GM12864 (cell line): ENCODE measurements around the gene RB1.
A peak's percentile ranks its signal among the peaks of the same experiment; 100 is the strongest.
"Not testable (repeated sequence)": the region's sequence is repeated elsewhere in the genome, so short reads cannot be mapped to it uniquely, and the experiment has no call there.

Experiments
- DNase-seq: peaks from one replicate; pipeline ENCODE4 v3.0.0-alpha.2; 2011; ENCODE audit warnings: low read depth
- H3K4me3 ChIP-seq: 2 replicates; pipeline ENCODE4 v1.5.1; 2011; ENCODE audit warnings: mild to moderate bottlenecking, low read depth, low read length, control low read depth
- TF ChIP-seq, protein P1 (sequence below): IDR thresholded peaks from 2 replicates; pipeline ENCODE4 v1.5.1; 2011; ENCODE audit warnings: low read depth, mild to moderate bottlenecking, moderate library complexity, low read length, control low read depth, inconsistent platforms; ENCODE audit errors: missing control alignments

RB1 gene

GRCh38 chr13:48319531-48320398, 16.2 kb downstream of the RB1 start:
- no peak overlapping the region for H3K4me3 ChIP-seq
- no peak for DNase-seq
- TF ChIP-seq, protein P1, sequence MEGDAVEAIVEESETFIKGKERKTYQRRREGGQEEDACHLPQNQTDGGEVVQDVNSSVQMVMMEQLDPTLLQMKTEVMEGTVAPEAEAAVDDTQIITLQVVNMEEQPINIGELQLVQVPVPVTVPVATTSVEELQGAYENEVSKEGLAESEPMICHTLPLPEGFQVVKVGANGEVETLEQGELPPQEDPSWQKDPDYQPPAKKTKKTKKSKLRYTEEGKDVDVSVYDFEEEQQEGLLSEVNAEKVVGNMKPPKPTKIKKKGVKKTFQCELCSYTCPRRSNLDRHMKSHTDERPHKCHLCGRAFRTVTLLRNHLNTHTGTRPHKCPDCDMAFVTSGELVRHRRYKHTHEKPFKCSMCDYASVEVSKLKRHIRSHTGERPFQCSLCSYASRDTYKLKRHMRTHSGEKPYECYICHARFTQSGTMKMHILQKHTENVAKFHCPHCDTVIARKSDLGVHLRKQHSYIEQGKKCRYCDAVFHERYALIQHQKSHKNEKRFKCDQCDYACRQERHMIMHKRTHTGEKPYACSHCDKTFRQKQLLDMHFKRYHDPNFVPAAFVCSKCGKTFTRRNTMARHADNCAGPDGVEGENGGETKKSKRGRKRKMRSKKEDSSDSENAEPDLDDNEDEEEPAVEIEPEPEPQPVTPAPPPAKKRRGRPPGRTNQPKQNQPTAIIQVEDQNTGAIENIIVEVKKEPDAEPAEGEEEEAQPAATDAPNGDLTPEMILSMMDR, result no peak

DNA sequence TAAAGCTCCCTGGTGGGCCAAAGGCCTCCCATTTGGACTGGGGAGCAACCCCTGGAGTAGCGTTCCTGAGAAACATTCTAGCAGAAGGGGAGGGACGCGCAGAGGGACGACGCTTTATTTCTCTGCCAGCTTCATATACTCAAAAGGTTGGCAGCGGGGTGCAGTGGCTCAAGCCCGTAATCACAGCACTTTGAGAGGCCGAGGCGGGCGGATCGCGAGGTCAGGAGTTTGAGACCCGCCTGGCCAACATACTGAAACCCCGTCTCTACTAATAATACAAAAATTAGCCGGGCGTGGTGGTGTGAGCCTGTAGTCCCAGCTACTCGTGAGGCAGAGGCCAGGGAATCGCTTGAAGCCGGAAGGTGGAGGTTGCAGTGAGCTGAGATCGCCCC, 16.8 kb downstream of the RB1 start:
- DNase-seq, result no peak
- H3K4me3 ChIP-seq, result no peak overlapping the region

GRCh38 chr13:48320891-48321510, 17.4 kb downstream of the RB1 start:
- TF ChIP-seq, protein P1, result no peak
- H3K4me3 ChIP-seq, result no peak overlapping the region
- DNase-seq, result no peak

More for the DNA sequence above, 16.8 kb downstream of the RB1 start:
- TF ChIP-seq, protein P1, result no peak

DNA sequence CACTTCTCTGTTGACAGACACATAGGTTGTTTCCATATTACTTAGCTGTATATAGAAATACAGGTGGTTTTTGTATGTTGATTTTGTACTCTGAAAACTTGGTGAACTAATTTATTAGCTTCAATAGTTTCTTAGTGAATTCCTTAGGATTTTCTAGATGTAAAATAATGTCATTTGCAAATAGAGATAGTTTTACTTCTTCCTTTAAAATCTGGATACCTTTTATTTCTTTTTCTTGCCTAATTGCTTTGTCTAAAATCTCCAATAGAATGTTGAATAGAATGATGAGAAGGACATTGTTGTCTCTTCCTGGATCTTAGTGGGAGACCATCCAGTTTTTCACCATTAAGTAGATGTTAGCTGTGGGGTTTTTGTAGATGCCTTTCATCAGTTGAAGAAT, 18.7 kb downstream of the RB1 start:
- TF ChIP-seq, protein P1, result no peak
- no peak for DNase-seq
- no peak overlapping the region for H3K4me3 ChIP-seq

DNA sequence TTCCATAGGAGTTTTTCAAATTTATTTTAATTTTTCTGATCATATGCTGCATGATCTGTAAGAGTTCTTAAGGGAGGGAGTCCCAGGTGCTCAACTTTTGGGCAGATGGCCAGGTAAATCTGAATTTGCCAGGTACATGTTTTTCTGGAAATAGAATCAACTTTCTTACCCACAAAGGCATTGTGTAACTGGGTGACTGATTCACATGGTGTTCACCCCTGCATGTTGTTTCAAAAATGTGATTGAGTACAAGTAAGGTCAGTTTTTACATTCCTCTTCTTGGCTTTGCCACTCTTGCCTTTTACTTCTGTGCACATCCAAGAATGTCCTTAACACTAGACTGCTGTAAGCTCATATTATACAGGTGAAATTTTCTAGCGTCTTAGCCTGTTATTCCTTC, 30.4 kb downstream of the RB1 start:
- no peak overlapping the region for H3K4me3 ChIP-seq
- TF ChIP-seq, protein P1, result no peak
- no peak for DNase-seq

- DNase-seq, result peak; percentile 26
- no peak overlapping the region for H3K4me3 ChIP-seq
- TF ChIP-seq, protein P1, result peak; percentile 34
These were observed 31.1 kb downstream of the RB1 start for GRCh38 chr13:48334534-48335127.

- DNase-seq, result not testable (repeated sequence)
These were observed 35.6 kb downstream of the RB1 start for GRCh38 chr13:48339198-48339597.

More at GRCh38 chr13:48339198-48339597, 35.6 kb downstream of the RB1 start:
- H3K4me3 ChIP-seq, result not testable (repeated sequence)
